ENCODE results near the gene RRAGA.
"Not testable (repeated sequence)": the region's sequence is repeated elsewhere in the genome, so short reads cannot be mapped to it uniquely, and the experiment has no call there.

The RRAGA gene, protein sequence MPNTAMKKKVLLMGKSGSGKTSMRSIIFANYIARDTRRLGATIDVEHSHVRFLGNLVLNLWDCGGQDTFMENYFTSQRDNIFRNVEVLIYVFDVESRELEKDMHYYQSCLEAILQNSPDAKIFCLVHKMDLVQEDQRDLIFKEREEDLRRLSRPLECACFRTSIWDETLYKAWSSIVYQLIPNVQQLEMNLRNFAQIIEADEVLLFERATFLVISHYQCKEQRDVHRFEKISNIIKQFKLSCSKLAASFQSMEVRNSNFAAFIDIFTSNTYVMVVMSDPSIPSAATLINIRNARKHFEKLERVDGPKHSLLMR

DNA sequence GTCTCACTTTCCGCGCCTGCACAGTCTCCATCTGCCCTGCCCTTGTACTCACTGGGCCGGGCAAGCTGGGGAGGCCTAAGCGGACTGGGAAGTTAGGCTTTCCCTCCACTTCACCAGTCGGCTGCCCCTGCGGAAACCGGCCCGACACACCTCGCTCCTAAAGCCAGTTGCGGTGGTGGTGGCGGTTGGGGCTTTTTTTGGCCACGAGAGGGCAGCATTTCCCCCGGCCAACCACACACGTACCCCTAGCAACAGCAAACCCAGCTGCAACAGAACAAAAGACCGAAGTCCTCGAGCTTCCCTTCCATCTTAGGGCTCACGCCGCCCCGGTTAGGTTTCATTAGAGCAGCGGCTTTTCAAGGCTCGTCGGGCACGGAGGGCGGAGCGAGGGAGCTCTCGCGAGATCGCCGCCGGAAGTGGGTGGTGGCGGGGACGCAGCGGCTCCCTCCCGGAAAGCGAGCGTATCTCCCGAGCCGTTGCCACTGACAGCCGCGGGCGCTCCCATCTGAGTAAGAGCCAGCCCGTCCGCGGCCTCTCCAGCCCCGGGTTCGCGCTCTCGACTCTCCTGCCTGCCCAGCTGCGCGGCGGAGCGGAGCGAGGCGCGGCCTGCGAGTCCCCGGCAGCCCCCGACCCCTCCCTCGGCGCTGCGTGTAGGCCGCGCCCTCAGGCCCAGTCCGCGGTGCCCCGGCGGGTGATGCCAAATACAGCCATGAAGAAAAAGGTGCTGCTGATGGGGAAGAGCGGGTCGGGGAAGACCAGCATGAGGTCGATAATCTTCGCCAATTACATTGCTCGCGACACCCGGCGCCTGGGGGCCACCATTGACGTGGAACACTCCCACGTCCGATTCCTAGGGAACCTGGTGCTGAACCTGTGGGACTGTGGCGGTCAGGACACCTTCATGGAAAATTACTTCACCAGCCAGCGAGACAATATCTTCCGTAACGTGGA is at the start of gene RRAGA:
Gene RRAGA, plus strand, starts transcription at position 462 of the 951 bp plus-strand sequence. Its CDS starts 233 bp downstream, at position 695.
- DNase-seq = peak; percentile 88

DNA sequence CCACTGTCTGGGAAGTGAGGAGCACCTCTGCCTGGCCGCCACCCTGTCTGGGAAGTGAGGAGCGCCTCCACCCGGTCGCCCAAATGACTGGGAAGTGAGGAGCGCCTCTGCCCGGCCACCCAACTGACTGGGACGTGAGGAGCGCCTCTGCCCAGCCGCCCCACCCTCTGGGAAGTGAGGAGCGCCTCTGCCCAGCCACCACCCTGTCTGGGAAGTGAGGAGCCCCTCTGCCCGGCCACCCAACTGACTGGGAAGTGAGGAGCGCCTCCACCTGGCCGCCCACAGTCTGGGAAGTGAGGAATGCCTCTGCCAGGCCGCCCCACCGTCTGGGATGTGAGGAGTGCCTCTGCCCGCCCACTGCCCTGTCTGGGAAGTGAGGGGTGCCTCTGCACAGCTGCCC is 49.1 kb upstream of the RRAGA start:
- no peak for DNase-seq

DNA sequence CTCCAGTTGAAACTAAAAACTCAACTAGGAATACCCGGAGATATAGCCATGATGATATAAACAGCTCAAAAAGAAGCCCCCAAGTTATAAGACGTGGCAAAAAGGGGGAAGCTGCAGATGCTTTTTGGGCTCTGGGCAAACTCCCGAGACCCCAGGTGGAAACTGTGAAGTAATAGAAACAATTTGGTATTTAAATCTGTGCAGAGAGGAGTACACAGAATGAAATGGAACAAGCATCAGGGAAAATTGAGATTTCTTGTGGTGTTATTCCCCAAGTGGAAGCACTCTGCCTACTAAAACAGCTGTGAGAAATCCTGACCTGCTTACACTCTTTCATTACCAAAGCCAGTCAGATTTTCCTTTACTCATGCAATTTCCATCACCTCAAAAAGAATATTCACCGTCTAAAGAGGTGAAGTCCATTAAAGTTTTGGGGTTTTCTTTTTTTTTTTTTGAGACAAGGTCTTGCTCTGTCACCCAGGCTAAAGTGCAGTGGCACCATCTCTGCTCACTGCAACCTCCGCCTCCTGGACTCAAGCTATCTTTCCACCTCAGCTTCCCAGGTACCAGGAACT is 39.7 kb upstream of the RRAGA start:
- DNase-seq = no peak

DNA sequence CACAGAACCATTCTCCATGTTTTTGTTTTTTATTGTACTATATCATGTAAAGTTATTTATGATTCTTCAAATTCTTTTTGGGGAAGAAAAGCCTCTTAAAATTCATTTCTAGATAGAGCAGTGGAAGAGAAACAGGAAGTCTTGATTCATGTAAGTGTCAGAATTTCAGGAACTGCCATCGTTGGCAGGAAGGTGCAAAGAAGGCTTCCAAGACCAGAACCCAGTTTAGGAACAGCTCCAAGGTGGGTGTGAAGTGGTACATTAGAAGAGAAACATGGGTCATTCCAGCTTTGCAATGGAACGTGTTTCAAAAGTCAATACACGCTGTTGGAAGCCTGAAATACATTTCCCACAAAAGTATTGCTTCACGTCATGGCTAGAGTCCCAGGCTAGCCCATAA is 31.0 kb upstream of the RRAGA start:
- no peak for DNase-seq

DNA sequence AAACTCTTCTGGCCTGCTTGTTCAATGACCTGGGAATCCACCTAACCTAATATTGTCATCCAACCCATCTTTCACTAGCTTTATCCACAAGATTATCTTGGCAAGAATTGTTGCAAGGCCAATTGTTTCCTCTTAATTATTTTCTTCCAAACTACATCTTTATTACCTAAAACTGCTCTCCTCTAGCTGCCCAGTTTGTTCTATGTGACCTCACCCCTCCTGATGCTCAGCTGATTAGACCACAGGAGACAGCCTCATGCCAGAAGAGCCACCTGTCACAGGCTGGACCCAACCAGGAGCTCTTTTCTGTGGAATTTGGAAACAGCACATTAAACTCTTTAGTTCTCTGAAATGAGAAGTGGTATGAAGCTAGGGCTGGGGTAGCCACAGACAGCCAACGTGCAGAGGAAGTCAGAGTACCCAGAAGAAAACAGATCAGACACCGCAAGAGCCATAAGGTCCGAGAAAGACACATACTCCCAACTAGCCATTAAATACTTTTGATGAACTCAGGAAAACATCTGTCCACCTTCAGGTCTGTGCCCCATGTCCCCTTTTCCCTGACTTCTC is 28.3 kb upstream of the RRAGA start:
- no peak for DNase-seq

DNA sequence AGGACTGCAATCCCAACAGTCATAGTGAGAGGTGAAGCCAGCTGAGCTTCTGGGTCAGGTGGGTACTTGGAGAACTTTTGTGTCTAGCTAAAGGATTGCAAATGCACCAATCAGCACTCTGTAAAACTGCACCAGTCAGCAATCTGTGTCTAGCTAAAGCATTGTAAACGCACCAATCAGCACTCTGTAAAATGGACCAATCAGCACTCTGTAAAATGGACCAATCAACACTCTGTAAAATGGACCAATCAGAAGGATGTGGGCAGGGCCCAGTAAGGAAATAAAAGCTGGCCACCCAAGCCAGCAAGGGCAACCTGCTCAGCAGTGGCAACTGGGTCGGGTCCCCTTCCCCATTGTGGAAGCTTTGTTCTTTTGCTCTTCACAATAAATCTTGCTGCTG is 27.6 kb upstream of the RRAGA start:
- not testable (repeated sequence) for DNase-seq

DNA sequence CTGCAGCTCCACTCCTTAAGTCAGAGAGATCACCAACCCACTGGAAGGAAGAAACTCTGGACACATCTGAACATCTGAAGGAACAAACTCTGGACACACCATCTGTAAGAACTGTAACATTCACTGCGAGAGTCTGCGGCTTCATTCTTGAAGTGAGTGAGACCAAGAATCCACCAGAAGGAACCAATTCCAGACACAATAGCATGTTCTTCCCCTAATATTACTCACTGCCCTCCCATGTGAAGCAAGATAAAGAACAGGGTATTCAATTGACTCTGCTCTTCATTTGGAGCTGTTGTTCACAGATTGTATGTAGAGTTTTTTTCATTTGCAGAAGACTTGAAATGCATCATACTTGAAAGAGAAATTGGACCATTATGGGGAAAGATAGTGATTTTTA is 27.0 kb upstream of the RRAGA start:
- DNase-seq = no peak

DNA sequence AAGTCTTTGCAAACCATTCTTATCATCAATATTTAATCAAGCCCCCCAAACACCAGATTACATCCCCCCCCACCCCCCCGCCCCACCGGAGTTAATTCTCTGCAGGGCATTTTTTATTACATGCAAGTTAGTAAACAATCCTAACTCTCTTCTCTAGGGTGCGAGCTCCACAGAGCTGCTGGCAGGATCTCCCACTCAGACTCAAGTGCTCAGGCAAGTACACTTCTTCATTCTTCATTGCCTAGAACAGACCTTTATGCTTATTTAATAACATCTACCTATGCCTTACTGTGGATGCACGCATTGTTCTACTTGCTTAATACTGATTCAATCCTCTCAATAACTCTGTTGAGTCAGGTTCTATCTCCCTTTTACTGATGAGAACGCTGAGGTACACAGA is 26.1 kb upstream of the RRAGA start:
- DNase-seq = no peak

DNA sequence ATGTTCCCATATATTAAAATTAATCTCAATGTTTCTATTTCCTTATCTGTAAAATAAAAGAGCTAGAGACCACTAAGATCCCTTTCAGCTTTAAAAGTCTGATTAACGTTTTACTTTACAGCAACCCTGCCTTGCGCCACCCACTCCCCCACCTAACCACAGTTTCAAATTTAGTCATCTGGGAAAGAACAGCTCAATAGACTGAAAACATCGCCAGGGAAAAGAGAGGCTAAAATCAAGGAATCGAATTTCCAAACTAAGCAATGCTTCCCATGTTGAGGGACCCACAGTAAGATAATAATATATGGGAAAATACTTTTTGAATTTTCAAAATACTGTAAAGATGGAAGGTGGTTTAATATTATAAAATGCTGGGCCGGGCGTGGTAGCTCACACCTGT is 22.9 kb upstream of the RRAGA start:
- no peak for DNase-seq

DNA sequence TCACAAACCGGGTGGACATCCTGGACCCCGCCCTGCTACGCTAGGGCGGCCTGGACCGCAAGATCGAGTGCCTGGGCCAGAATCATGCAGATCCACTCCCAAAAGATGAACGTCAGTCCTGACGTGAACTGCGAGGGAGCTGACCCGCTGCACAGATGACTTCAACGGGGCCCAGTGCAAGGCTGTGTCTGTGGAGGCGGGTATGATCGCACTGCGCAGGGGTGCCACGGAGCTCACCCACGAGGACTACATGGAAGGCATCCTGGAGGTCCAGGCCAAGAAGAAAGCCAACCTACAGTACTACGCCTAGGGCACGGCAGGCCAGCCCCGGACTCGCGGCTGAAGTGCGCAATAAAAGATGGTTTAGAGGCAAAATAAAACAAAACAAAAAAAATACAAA is 21.4 kb upstream of the RRAGA start:
- DNase-seq = no peak

DNA sequence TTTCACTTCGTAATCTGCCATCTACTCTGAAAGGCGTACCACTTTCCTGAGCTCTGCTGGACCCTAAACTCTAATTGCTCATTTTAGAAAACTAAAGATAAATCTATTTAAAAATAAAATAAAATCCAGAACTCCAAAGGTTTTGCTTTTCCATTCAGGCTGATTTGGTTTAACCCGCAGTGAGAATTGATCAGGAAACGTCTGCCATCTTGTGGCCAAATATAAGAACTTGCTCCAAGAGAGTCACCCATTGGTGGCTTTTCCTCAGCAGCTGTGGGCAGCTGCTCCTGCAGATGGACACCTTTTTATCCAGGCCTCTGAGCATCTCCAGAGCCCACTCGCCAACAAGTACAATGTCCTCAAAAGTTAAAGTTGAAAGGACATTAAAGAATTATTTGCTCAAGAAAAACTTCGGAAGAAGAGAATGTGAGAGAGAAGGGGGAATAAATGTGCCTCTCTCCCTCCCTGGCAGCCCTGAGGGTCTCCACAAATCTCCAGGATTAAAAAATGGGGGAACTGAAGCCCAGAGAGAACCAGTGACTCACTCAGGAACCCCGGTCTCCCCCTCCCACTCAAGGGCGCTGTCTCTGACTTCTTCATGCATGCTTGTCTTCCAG is 20.3 kb upstream of the RRAGA start:
- peak; percentile 53 for DNase-seq

DNA sequence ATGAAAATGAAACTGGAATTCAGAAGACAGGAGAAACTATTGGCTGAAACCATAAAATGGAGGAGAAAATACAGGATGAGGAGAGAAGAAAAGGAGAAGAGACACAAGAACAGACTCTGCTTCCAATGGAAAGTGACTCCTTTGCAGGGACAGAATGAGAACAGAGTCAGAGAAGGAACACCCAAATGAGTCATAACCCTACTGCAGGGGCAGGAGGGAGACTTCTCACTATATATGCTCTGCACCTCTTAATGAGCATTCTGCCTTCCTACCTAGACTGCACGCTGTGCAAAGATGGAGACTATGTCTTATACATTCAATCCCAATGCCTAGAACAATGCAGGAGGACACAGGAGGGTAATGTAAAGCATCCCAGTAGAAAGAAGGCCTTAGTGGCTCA is 18.3 kb upstream of the RRAGA start:
- no peak for DNase-seq

DNA sequence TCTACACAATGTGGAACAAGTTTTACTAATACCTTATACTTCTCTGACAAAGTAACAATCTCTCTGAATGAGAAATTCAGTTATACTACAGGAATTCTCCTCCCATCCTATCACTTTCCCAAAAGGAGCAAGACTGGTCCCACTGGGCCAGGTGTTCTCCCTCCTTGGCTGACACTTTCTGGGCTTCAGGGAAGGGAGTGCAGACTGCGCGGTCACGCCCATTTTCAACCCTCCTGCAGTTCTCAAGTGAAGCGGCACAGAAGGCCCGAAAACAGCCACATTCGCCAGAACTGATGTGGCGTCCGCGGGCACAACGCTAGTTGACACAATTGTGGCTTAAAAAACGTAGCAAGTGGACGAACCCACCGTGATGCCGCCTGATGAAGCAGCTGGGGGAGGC is 16.8 kb upstream of the RRAGA start:
- DNase-seq = no peak

DNA sequence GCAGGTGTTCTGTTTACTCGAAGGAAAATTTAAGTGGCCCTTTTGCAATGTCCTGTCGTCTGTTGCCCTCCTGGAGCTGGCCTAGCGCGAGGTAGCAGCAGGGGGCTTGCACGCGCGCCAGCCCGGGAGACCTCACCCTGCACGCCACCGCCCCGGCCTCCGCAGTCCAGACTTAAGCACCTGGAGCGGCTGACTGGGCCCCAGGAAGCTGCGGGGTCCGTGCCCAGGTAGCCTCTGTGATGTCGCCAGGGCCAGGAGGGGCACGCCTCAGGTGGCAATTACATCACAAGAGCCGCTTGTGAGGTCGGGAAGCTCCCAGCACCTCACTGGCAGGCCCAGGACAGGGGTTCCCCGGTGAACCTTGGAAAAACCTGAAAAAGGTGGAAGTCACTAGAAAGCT is 16.2 kb upstream of the RRAGA start, which contains the start of gene SAXO1:
Gene SAXO1, minus strand, starts transcription at position 195 of the 400 bp plus-strand sequence. CDS start 301 bp downstream, outside the sequence.
- no peak for DNase-seq

DNA sequence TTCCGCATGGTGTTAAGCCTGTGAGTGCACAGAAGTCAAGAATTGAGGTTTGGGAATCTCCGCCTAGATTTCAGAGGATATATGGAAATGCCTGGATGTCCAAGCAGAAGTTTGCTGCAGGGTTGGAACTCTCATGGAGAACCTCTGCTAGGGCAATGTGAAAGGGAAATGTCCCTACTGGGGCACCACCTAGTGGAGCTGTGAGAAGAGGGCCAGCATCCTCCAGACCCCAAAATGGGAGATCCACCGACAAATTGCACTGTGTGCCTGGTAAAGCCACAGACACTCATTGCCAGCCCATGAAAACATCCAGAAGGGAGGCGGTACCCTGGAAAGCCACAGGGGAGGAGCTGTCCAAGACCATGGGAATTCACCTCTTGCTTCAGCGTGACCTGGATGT is 12.6 kb upstream of the RRAGA start:
- no peak for DNase-seq

DNA sequence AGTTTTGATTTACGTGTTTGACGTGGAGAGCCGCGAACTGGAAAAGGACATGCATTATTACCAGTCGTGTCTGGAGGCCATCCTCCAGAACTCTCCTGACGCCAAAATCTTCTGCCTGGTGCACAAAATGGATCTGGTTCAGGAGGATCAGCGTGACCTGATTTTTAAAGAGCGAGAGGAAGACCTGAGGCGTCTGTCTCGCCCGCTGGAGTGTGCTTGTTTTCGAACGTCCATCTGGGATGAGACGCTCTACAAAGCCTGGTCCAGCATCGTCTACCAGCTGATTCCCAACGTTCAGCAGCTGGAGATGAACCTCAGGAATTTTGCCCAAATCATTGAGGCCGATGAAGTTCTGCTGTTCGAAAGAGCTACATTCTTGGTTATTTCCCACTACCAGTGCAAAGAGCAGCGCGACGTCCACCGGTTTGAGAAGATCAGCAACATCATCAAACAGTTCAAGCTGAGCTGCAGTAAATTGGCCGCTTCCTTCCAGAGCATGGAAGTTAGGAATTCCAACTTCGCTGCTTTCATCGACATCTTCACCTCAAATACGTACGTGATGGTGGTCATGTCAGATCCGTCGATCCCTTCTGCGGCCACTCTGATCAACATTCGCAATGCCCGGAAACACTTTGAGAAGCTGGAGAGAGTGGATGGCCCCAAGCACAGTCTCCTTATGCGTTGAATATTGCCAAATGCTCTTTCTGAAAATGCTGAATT is 850 bp downstream of the RRAGA start:
- DNase-seq = no peak

DNA sequence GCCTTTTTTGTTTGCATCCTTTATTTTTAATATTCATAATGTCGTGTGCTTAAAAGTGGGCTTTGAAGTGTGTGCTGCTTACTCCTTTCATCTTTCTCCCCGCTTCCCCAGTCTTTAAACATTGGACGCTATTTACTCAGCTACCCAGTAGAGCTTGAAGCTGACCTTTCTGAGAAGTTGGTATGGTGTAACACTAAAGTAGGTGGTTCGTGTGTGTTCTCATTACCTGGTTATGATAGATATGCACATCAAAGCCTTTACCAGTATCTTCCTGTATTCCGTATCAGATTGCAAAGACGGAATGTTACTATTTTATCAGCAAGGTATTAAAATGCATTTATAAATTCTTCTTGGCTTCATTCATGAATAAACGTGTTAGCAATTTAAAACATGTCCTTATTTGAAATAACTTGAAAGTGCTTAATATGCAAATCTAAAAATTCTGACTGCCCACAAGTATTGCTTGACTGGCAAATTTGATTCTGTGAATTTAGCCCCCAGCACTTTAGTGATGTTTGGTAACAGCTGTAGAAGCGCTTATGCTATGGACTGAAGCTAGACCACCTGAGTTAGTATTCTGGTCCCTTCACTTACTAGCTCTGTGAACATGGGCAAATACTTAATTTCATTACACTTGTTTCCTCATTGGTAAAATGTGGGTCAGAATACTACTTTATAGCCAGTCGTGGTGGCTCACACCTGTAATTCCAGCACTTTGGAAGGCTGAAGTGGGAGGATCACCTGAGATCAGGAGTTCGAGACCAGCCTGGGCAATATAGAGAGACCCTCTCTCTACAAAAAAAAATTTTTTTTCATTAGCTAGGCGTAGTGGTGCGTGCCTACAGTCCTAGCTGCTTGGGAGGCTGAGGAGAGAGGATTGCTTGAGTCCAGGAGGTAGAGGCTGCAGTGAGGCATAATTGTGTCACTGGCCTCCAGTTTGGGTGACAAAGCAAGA is 1.7 kb downstream of the RRAGA start:
- no peak for DNase-seq

DNA sequence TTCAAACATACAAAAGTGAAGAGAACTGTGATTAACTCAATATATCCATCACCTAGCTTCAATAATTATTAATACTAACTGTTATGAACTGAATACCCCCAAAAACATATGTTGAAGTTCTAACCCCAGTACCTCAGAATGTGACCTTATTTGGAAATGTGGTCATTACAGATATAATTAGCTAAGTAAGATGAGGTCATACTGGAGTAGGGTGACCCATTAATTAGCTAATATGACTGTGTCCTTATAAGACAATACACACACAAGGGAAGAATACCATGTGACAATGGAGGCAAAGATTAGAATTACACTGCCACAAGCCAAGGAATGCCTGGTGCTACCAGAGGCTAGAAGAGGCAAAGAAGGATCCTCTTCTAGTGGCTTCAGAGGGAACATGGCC is 7.8 kb downstream of the RRAGA start:
- no peak for DNase-seq

DNA sequence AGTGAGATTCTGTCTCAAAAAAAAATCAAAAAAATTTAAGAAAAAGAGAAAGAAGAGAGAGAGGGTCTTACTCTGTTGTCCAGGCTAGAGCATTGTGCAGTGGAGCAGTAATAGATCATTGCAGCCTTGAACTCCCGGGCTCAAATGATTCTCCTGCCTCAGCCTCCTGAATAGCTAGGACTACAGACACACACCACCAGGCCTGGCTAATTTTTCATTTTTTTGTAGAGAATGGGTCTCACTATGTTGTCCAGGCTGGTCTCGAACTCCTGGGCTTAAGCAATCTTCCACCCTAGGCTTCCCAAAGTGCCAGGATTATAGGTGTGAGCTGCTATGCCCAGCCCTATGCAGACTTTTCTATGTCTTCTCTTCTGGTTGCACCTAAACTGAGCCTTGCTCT is 25.0 kb downstream of the RRAGA start:
- DNase-seq = no peak

DNA sequence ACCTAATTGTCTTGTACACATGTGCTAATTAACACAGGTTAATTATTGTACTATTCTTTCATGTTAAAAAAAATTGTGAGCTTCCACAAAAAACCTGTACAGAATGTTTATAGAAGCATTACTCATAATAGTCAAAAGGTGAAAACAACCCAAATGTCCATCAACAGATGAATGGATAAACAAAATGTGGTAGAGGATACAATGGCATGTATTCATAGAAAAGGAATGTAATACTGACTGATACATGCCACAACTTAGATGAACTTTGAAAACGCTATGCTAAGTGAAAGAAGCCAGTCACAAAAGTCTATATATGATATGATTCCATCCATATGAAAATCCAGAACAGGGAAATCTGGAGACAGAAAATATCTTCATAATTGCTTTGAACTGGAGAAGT is 25.6 kb downstream of the RRAGA start:
- DNase-seq = no peak

DNA sequence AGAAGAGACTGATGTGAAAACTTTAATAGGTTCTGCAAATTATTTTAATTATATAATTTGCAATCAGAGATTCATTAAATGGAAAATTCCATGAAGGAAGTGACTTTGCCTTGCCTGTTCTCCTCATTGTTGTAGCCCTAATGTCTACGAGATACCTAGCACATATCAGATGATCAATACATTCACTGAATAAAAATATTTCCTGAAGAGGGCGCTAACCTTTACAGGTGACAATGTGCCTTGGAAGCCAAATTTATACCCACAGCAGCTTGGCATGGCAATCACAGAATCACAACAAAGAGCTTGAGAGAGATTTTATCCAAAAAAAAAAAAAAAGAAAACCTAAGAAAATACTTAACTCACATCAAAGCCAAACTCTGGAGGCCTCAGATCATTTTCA is 36.1 kb downstream of the RRAGA start:
- no peak for DNase-seq

Measured in NCI-H1105 treated with DMSO at 0.1 percent for 48 hours (cell line).